IMR-90 (cell line): ENCODE measurements around the gene ISM1. TPM values are rescaled to one million over a fixed set of nuclear protein-coding genes. Genes with fewer than 3 reads are reported as not detected.

ENCODE experiments used
- ATAC-seq: fragments of 200-7000 bp; cut with Tn5 transposase; 2 replicates; pipeline ENCODE4 v1.9.1; 2020; ENCODE audit warnings: low read depth, mild to moderate bottlenecking, moderate library complexity
- BruUV-seq: library from RNA; stranded (reverse); fragments of 400-500 nt; replicated peaks from 2 replicates; lab custom pipeline; 2021; lab: Mats Ljungman, UMichigan
- CTCF ChIA-PET: fragments of 300-600 bp; formaldehyde crosslinking; extraction: SDS; loops from one replicate; lab custom pipeline; 2021; ENCODE audit warnings: antibody characterized with exemption; lab: Yijun Ruan, JAX
- POLR2A ChIA-PET: fragments of 300-600 bp; sonication (Branson Sonifier 250); formaldehyde crosslinking; loops from one replicate; lab custom pipeline; 2022; ENCODE audit warnings: antibody characterized with exemption; ENCODE audit not compliant: unreplicated experiment; lab: Charles Lee
- DNase-seq: peaks from one replicate; pipeline ENCODE4 v3.0.0; 2013
- H2AFZ ChIP-seq: replicated peaks from 2 replicates; pipeline ENCODE3; 2013; ENCODE audit warnings: low read length, mild to moderate bottlenecking; ENCODE audit not compliant: poor library complexity
- H2AK5ac ChIP-seq: 2 replicates; pipeline ENCODE4 v1.6.1; 2013; ENCODE audit warnings: low read depth, low read length, inconsistent platforms
- H2AK9ac ChIP-seq: replicated peaks from 2 replicates; pipeline ENCODE3; 2013; ENCODE audit warnings: mild to moderate bottlenecking, low read depth, low read length, moderate library complexity; ENCODE audit not compliant: poor library complexity
- H2BK120ac ChIP-seq: 2 replicates; pipeline ENCODE4 v1.6.1; 2013; ENCODE audit warnings: low read depth, low read length, inconsistent platforms
- H2BK15ac ChIP-seq: 3 replicates; pipeline ENCODE4 v1.6.1; 2013; ENCODE audit warnings: low read depth, low read length, inconsistent platforms
- H2BK20ac ChIP-seq: 2 replicates; pipeline ENCODE4 v1.6.1; 2013; ENCODE audit warnings: low read depth, mild to moderate bottlenecking, inconsistent platforms, low read length, moderate library complexity
- H2BK5ac ChIP-seq: 2 replicates; pipeline ENCODE4 v1.6.1; 2013; ENCODE audit warnings: mild to moderate bottlenecking, low read depth, low read length, inconsistent platforms; ENCODE audit not compliant: poor library complexity, severe bottlenecking
- H3K14ac ChIP-seq: replicated peaks from 2 replicates; pipeline ENCODE4 v1.6.1; 2013; ENCODE audit warnings: low read depth, low read length, inconsistent platforms
- H3K18ac ChIP-seq: 2 replicates; pipeline ENCODE4 v1.6.1; 2013; ENCODE audit warnings: low read depth, low read length, control low read depth
- H3K23ac ChIP-seq: 2 replicates; pipeline ENCODE4 v1.6.1; 2013; ENCODE audit warnings: low read depth, low read length, inconsistent platforms
- H3K27ac ChIP-seq: 2 replicates; pipeline ENCODE4 v1.5.1; 2013; ENCODE audit warnings: mild to moderate bottlenecking, control low read depth, low read length; ENCODE audit not compliant: insufficient read depth
- H3K27me3 ChIP-seq: 2 replicates; pipeline ENCODE4 v1.6.1; 2013; ENCODE audit warnings: low read length; ENCODE audit not compliant: control insufficient read depth, insufficient read depth
- H3K36me3 ChIP-seq: 2 replicates; pipeline ENCODE4 v1.6.1; 2013; ENCODE audit warnings: low read length, mixed read lengths; ENCODE audit not compliant: control insufficient read depth, insufficient read depth
- H3K4ac ChIP-seq: 2 replicates; pipeline ENCODE4 v1.6.1; 2013; ENCODE audit warnings: low read depth, low read length, inconsistent platforms
- H3K4me1 ChIP-seq: 2 replicates; pipeline ENCODE4 v1.6.1; 2013; ENCODE audit warnings: low read length, mixed read lengths; ENCODE audit not compliant: control insufficient read depth, insufficient read depth
- H3K4me2 ChIP-seq: 2 replicates; pipeline ENCODE4 v1.6.1; 2013; ENCODE audit warnings: low read depth, mild to moderate bottlenecking, control low read depth, low read length, moderate library complexity
- H3K4me3 ChIP-seq: 2 replicates; pipeline ENCODE4 v1.5.1; 2013; ENCODE audit warnings: low read depth, mild to moderate bottlenecking, control low read depth, low read length, moderate library complexity; ENCODE audit not compliant: insufficient read depth
- H3K56ac ChIP-seq: 2 replicates; pipeline ENCODE4 v1.6.1; 2013; ENCODE audit warnings: low read length, inconsistent platforms; ENCODE audit not compliant: insufficient read depth; ENCODE audit errors: extremely low read depth
- H3K79me1 ChIP-seq, 2 experiments: 2 replicates each; pipeline ENCODE4 v1.6.1; 2013; ENCODE audit warnings: low read length in 2 of 2, inconsistent platforms in 1 of 2, low read depth in 1 of 2
- H3K9ac ChIP-seq: 2 replicates; pipeline ENCODE4 v1.6.1; 2013; ENCODE audit warnings: low read depth, low read length, control low read depth
- H3K9me1 ChIP-seq: 2 replicates; pipeline ENCODE4 v1.6.1; 2013; ENCODE audit warnings: low read length, inconsistent platforms; ENCODE audit not compliant: insufficient read depth
- H3K9me3 ChIP-seq: 2 replicates; pipeline ENCODE4 v1.6.1; 2013; ENCODE audit warnings: low read length; ENCODE audit not compliant: control insufficient read depth, insufficient read depth
- H4K20me1 ChIP-seq: 2 replicates; pipeline ENCODE4 v1.6.1; 2013; ENCODE audit warnings: low read length, inconsistent platforms; ENCODE audit not compliant: insufficient read depth
- H4K5ac ChIP-seq: 2 replicates; pipeline ENCODE4 v1.6.1; 2013; ENCODE audit warnings: mild to moderate bottlenecking, low read depth, low read length, control low read depth
- H4K8ac ChIP-seq, 2 experiments: 2 replicates each; pipeline ENCODE4 v1.6.1; 2013; ENCODE audit warnings: low read depth in 2 of 2, low read length in 2 of 2, control low read depth in 1 of 2, inconsistent platforms in 1 of 2
- H4K91ac ChIP-seq: 2 replicates; pipeline ENCODE4 v1.6.1; 2013; ENCODE audit warnings: low read depth, low read length, inconsistent platforms; ENCODE audit not compliant: insufficient read depth
- BHLHE40 ChIP-seq: fragments of 150-350 bp; IDR thresholded peaks from 2 replicates; pipeline ENCODE4 v1.6.1; 2016; ENCODE audit warnings: mild to moderate bottlenecking, low read depth, low read length
- CEBPB ChIP-seq: IDR thresholded peaks from 2 replicates; pipeline ENCODE4 v1.6.1; 2012; ENCODE audit warnings: low read depth, low read length, improper control_type of control experiment
- CHD1 ChIP-seq: IDR thresholded peaks from 2 replicates; pipeline ENCODE4 v1.6.1; 2012; ENCODE audit warnings: low read depth, low read length, improper control_type of control experiment
- ELK1 ChIP-seq: fragments of 150-350 bp; IDR thresholded peaks from 2 replicates; pipeline ENCODE4 v1.6.1; 2016; ENCODE audit warnings: low read depth, mild to moderate bottlenecking, low read length, moderate library complexity, borderline replicate concordance
- MAZ ChIP-seq: IDR thresholded peaks from 2 replicates; pipeline ENCODE4 v1.6.1; 2012; ENCODE audit warnings: low read depth, mild to moderate bottlenecking, low read length, improper control_type of control experiment, moderate library complexity, borderline replicate concordance
- NFE2L2 ChIP-seq: fragments of 150-350 bp; IDR thresholded peaks from 2 replicates; pipeline ENCODE4 v1.6.1; 2016; ENCODE audit warnings: low read depth, mild to moderate bottlenecking, low read length
- POLR2A ChIP-seq: IDR thresholded peaks from 2 replicates; pipeline ENCODE4 v1.6.1; 2012; ENCODE audit warnings: mild to moderate bottlenecking, low read depth, low read length
- RAD21 ChIP-seq: IDR thresholded peaks from 2 replicates; pipeline ENCODE4 v1.6.1; 2012; ENCODE audit warnings: low read length, improper control_type of control experiment
- RCOR1 ChIP-seq: IDR thresholded peaks from 2 replicates; pipeline ENCODE4 v1.6.1; 2012; ENCODE audit warnings: mild to moderate bottlenecking, low read length, improper control_type of control experiment; ENCODE audit not compliant: insufficient replicate concordance
- RFX5 ChIP-seq: IDR thresholded peaks from 2 replicates; pipeline ENCODE4 v1.8.0; 2012; ENCODE audit warnings: low read depth, mild to moderate bottlenecking, low read length, moderate library complexity
- SMC3 ChIP-seq: fragments of 150-350 bp; IDR thresholded peaks from 2 replicates; pipeline ENCODE4 v1.6.1; 2016; ENCODE audit warnings: low read depth, mild to moderate bottlenecking, antibody characterized with exemption, low read length, moderate library complexity
- WGBS, 2 experiments: methylation state at CpG; one replicate each; pipeline versions ENCODE4 v1.1.5 to v1.1.7; 2013; ENCODE audit warnings: missing lambda C conversion rate in 2 of 2; ENCODE audit not compliant: insufficient read length in 1 of 2; ENCODE audit errors: extremely low coverage in 2 of 2; 5-methylcytosine and 5-hydroxymethylcytosine counted together
- dilution Hi-C: fragments of 300-500 bp; cut with HindIII; formaldehyde crosslinking; loops from one replicate; pipeline ENCODE4 v1.14.3; 2018; ENCODE audit warnings: low sequenced_read_pairs; ENCODE audit not compliant: unreplicated experiment
- in situ Hi-C: fragments of 300-500 bp; cut with MboI; formaldehyde crosslinking; loops from 3 replicates; pipeline ENCODE4 v1.14.3; 2019; ENCODE audit warnings: low sequenced_read_pairs, inconsistent platforms, mixed read lengths
- intact Hi-C: fragments of 100-400 bp; cut with micrococcal nuclease; formaldehyde crosslinking; loops from 2 replicates; pipeline ENCODE4 v1.10.0; 2022
- polyA plus RNA-seq, 3 experiments: library from polyadenylated mRNA; depleted of rRNA; stranded (reverse); fragments of >200 nt; gene quantifications; 2 replicates each; pipeline ENCODE4 v1.2.3, GENCODE V29; 2012; ENCODE audit warnings: low replicate concordance in 1 of 3
- total RNA-seq: library from RNA; depleted of rRNA; stranded (reverse); fragments of >200 nt; gene quantifications from 2 replicates; pipeline ENCODE4 v1.2.3, GENCODE V29; 2012
- TF ChIP-seq, protein P1 (sequence below): fragments of 150-350 bp; IDR thresholded peaks from 2 replicates; pipeline ENCODE4 v1.6.1; 2017; ENCODE audit warnings: mild to moderate bottlenecking, antibody characterized with exemption, low read length, low read depth
- TF ChIP-seq, protein P2 (sequence below): conservative IDR thresholded peaks from 2 replicates; pipeline ENCODE4 v1.5.1; 2012; ENCODE audit warnings: mild to moderate bottlenecking, low read depth, low read length, improper control_type of control experiment

Gene ISM1
- total and polyA plus RNA-seq, 2 of the 4 experiments (the other 2 are of a cell fraction): not detected

DNA sequence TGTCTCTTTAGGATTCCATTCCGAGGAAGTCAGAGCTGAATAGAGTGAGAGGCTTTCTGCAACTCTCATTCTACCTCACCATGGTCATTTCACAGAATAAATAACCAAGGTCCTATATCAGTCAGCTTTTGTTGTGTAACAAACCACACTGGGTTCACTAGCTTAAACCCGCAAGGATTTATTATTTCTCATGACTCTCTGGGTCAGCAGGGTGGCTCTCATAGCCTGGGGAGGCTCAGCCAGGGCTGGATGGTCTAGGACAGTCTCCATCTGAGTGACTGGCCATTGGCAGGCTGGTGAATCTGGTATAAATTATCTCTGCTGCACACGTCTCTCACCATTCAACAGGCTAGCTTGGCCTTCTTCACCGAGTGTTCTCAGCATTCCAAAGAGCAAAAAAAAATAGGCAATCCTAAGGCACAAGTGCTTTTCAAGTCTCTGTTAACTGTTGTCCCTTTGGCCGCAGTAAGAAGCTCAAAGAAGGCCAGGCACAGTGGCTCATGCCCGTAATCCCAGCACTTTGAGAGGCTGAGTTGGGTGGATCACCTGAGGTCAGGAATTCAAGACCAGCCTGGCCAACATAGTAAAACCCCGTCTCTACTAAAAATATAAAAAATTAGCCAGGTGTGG lies 39.7 kb downstream of the ISM1 start:
- no peak overlapping the region for H2AFZ ChIP-seq
- no peak overlapping the region for H3K18ac ChIP-seq
- no peak overlapping the region for H3K4ac ChIP-seq
- CTCF ChIA-PET: interaction anchor here (0.6 kb wide), 2 partner anchors 17 to 123 kb away, joined by 3 to 4 read pairs; no protein-coding TSS in a partner anchor
- no peak overlapping the region for H3K23ac ChIP-seq
- no TSS peak for BruUV-seq
- TF ChIP-seq CEBPB (no peak), CHD1 (no peak), RFX5 (no peak), POLR2A (no peak), NFE2L2 (no peak), ELK1 (no peak), SMC3 (no peak), RCOR1 (no peak), RAD21 (no peak), MAZ (no peak), BHLHE40 (no peak)
- TF ChIP-seq, protein P1, sequence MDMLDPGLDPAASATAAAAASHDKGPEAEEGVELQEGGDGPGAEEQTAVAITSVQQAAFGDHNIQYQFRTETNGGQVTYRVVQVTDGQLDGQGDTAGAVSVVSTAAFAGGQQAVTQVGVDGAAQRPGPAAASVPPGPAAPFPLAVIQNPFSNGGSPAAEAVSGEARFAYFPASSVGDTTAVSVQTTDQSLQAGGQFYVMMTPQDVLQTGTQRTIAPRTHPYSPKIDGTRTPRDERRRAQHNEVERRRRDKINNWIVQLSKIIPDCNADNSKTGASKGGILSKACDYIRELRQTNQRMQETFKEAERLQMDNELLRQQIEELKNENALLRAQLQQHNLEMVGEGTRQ: no peak
- TF ChIP-seq, protein P2, sequence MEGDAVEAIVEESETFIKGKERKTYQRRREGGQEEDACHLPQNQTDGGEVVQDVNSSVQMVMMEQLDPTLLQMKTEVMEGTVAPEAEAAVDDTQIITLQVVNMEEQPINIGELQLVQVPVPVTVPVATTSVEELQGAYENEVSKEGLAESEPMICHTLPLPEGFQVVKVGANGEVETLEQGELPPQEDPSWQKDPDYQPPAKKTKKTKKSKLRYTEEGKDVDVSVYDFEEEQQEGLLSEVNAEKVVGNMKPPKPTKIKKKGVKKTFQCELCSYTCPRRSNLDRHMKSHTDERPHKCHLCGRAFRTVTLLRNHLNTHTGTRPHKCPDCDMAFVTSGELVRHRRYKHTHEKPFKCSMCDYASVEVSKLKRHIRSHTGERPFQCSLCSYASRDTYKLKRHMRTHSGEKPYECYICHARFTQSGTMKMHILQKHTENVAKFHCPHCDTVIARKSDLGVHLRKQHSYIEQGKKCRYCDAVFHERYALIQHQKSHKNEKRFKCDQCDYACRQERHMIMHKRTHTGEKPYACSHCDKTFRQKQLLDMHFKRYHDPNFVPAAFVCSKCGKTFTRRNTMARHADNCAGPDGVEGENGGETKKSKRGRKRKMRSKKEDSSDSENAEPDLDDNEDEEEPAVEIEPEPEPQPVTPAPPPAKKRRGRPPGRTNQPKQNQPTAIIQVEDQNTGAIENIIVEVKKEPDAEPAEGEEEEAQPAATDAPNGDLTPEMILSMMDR: no peak
- intact Hi-C loops (loop anchor here (5.0 kb wide), 2 partner anchors 287 to 333 kb away; no protein-coding TSS in a partner anchor), dilution Hi-C loops (no loop called here), in situ Hi-C loops (no loop called here)
- WGBS, 2 experiments: 58% methylated on average over 3 of the region's 7 CpGs; no CpG with 5 or more reads in 1 of the 2 experiments
- H3K36me3 ChIP-seq: no peaks in the 10 kb centered on the region
- no peak overlapping the region for H3K56ac ChIP-seq
- no peak overlapping the region for H4K91ac ChIP-seq
- POLR2A ChIA-PET: no interaction called here
- no peak overlapping the region for H4K5ac ChIP-seq
- no peak for ATAC-seq
- no peak overlapping the region for H3K9ac ChIP-seq
- no peaks in the 10 kb centered on the region for H3K9me3 ChIP-seq
- no peak overlapping the region for H3K4me3 ChIP-seq
- H3K27me3 ChIP-seq: no peaks in the 10 kb centered on the region; the same call in 1 of the 2 replicates
- H3K79me1 ChIP-seq: no peaks in the 10 kb centered on the region
- no peak overlapping the region for H3K4me2 ChIP-seq
- no peaks in the 10 kb centered on the region for H4K20me1 ChIP-seq
- no peak overlapping the region for H2BK15ac ChIP-seq
- H3K9me1 ChIP-seq: no peaks in the 10 kb centered on the region
- H2BK120ac ChIP-seq: no peak overlapping the region
- H3K4me1 ChIP-seq: no peaks in the 10 kb centered on the region
- H2AK9ac ChIP-seq: no peak overlapping the region
- no peak overlapping the region for H4K8ac ChIP-seq
- no peak overlapping the region for H3K14ac ChIP-seq
- DNase-seq: no peak
- H2AK5ac ChIP-seq: no peak overlapping the region
- no peak overlapping the region for H3K27ac ChIP-seq
- H2BK5ac ChIP-seq: no peak overlapping the region
- H2BK20ac ChIP-seq: no peak overlapping the region
